Ascending aorta (tissue), 2 donors: Measurements from ENCODE around the gene RAPGEF1. TPM values are rescaled to one million over a fixed set of nuclear protein-coding genes. Genes with fewer than 3 reads are reported as not detected.

ENCODE experiments used
- DNase-seq, 2 donors: peaks; one replicate each; pipeline ENCODE4 v3.0.0-alpha.2; 2019; ENCODE audit warnings: low spot score in 2 of 2
- H3K27ac ChIP-seq, 2 donors: fragments of 200-600 bp; sonication (generic); one replicate each; pipeline ENCODE4 v1.5.1; 2016 to 2017; ENCODE audit warnings: mild to moderate bottlenecking in 1 of 2
- H3K27me3 ChIP-seq: fragments of 200-600 bp; sonication (generic); one replicate; pipeline ENCODE4 v1.5.1; 2017
- H3K36me3 ChIP-seq, 2 donors: fragments of 200-600 bp; sonication (generic); one replicate each; pipeline ENCODE4 v1.5.1; 2016
- H3K4me1 ChIP-seq, 2 donors: fragments of 200-600 bp; sonication (generic); one replicate each; pipeline ENCODE4 v1.5.1; 2016 to 2017; ENCODE audit warnings: mild to moderate bottlenecking in 1 of 2
- H3K4me3 ChIP-seq, 2 donors: fragments of 200-600 bp; sonication (generic); one replicate each; pipeline ENCODE4 v1.5.1; 2016 to 2017; ENCODE audit warnings: mild to moderate bottlenecking in 1 of 2
- H3K9me3 ChIP-seq, 2 donors: fragments of 200-600 bp; sonication (generic); one replicate each; pipeline ENCODE4 v1.5.1; 2016
- intact Hi-C: fragments of 100-400 bp; cut with DNase I; formaldehyde crosslinking; loops from one replicate; pipeline ENCODE4 v1.15.1; 2023
- total RNA-seq: library from RNA; depleted of rRNA; stranded (reverse); fragments of >200 nt; gene quantifications from one replicate; pipeline ENCODE4 v1.1.0, GENCODE V29; 2016
- TF ChIP-seq, protein P1 (sequence below), 3 experiments: fragments of 200-600 bp in 2 of 3; fragments of 450-650 bp in 1 of 3; sonication (generic) in 2 of 3; IDR thresholded peaks; one replicate each; pipeline ENCODE4 v1.5.1; 2016 to 2019; ENCODE audit warnings: antibody characterized with exemption in 3 of 3, mild to moderate bottlenecking in 1 of 3, moderate library complexity in 1 of 3

The RAPGEF1 gene
- total RNA-seq, 1 donor from 2014 or later = 95.5 TPM

DNA sequence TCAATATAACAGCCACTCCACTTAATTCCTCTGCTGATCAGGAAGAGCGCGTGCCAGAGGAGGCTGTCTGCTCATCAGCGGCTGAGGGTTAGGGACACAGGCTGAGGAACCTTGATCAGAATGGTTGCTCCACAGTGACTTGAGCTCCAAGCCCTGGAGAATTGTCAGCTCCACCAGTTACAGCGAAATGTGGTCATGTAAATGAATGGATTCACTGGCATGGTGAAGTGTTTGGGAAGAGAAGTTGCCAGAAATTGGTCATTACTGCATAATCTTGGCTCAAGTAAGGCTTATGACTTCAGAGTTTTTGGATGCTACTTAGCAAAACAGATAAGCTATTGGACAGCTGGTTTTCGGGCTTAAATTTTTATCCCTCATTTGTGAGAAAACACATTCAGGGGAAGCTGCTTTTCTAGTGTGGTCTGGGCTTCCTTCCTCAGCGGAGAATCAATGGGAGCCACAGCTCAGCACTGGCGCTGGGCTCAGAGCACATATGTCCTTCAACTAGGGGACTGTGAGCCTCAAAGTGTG lies 129.6 kb downstream of the RAPGEF1 start:
- peaks cover 12 to 27% of the 10 kb centered on the region in 2 donors for H3K36me3 ChIP-seq
- H3K4me1 ChIP-seq = peaks cover 12 to 43% of the 10 kb centered on the region in 2 donors
- peak overlapping the region; percentile 76 to 91 for H3K27ac ChIP-seq
- TF ChIP-seq, protein P1, sequence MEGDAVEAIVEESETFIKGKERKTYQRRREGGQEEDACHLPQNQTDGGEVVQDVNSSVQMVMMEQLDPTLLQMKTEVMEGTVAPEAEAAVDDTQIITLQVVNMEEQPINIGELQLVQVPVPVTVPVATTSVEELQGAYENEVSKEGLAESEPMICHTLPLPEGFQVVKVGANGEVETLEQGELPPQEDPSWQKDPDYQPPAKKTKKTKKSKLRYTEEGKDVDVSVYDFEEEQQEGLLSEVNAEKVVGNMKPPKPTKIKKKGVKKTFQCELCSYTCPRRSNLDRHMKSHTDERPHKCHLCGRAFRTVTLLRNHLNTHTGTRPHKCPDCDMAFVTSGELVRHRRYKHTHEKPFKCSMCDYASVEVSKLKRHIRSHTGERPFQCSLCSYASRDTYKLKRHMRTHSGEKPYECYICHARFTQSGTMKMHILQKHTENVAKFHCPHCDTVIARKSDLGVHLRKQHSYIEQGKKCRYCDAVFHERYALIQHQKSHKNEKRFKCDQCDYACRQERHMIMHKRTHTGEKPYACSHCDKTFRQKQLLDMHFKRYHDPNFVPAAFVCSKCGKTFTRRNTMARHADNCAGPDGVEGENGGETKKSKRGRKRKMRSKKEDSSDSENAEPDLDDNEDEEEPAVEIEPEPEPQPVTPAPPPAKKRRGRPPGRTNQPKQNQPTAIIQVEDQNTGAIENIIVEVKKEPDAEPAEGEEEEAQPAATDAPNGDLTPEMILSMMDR (IDR thresholded peaks at IDR 0.05) = no peak
- peak in 1 of 2 donors; percentile 80 for DNase-seq
- intact Hi-C loops = no loop called here
- no peaks in the 10 kb centered on the region for H3K27me3 ChIP-seq
- no peaks in the 10 kb centered on the region for H3K9me3 ChIP-seq
- no peak overlapping the region for H3K4me3 ChIP-seq

DNA sequence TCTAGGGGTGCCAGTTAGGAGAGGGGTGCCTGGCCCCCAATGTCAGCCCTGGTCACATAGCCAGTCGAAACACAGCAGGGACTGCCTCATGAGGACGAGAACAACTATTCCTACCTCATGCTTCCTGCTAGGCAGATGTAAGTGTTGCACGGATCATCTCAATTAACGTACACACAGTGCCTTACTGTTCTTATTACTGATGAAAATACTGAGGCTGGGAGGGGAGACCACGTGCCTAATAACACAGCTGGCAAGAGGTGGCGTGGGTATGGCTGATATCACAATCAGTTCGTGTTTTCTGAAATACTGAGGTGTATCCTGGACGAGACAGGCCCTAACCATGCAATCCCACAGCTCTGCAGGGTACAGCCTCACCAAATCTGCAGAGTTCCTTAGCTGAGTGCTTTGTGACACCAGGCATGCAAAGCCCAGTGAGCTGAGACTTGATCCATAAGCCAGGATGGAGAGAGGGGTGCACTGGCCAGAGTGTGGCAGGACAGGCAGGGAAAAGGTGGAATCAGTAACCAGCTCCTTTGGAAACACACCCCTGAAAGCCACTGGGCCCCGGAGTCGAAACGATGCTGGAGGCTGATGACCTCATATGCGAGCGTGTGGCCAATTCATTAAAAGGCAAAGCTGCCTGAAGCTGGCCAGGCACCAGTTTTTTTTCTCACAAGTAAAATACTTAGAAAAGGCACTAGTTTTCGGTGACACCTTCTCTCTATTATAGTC lies 130.6 kb downstream of the RAPGEF1 start:
- Histone ChIP-seq H3K36me3 (peaks cover 16 to 26% of the 10 kb centered on the region in 2 donors), H3K4me3 (peak overlapping the region in 1 of 2 donors; percentile 49), H3K27ac (peak overlapping the region; percentile 76 to 91), H3K4me1 (peaks cover 12 to 43% of the 10 kb centered on the region in 2 donors), H3K9me3 (no peaks in the 10 kb centered on the region), H3K27me3 (no peaks in the 10 kb centered on the region)
- intact Hi-C loops = loop anchor here (2.0 kb wide), 2 partner anchors 26 to 106 kb away; no protein-coding TSS in a partner anchor
- TF ChIP-seq, protein P1 (IDR thresholded peaks at IDR 0.05) = no peak
- DNase-seq = peak in 1 of 2 donors; percentile 78

DNA sequence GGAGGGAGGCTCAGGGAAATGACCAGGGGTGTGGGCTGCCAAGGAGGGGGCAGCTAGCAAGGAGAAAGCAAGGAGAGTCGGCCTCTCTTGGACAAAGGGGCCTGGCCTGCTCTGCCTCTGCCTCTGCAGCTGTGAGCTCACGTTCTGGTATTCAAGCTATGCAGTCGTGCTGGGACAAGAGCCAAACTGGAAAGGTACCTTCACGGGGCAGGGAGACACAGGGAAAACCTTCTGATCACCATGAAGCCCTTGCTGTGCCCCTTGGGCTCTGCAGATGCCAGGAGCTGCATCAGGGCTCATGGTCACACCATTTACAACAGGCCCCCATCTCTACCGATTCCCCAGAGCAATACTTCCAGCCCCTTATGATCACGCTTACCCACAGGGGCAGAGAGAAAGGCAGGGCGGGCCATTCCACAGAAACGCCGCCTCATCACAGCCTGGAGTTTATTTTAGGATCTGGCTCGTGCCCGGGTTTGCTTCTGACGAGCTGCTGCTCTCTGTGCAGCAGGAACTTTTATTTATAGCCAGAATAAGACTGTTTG lies 131.3 kb downstream of the RAPGEF1 start:
- peak overlapping the region in 1 of 2 donors; percentile 49 for H3K4me3 ChIP-seq
- no peaks in the 10 kb centered on the region for H3K27me3 ChIP-seq
- peaks cover 23 to 28% of the 10 kb centered on the region in 2 donors for H3K36me3 ChIP-seq
- no peaks in the 10 kb centered on the region for H3K9me3 ChIP-seq
- intact Hi-C loops = loop anchor here (1.0 to 2.0 kb wide), 4 partner anchors 26 to 132 kb away; partner anchors contain the start of gene RAPGEF1
- DNase-seq = peak; percentile 36 to 92
- TF ChIP-seq, protein P1 (IDR thresholded peaks at IDR 0.05) = no peak
- peaks cover 12 to 43% of the 10 kb centered on the region in 2 donors for H3K4me1 ChIP-seq
- peak overlapping the region; percentile 76 to 91 for H3K27ac ChIP-seq

DNA sequence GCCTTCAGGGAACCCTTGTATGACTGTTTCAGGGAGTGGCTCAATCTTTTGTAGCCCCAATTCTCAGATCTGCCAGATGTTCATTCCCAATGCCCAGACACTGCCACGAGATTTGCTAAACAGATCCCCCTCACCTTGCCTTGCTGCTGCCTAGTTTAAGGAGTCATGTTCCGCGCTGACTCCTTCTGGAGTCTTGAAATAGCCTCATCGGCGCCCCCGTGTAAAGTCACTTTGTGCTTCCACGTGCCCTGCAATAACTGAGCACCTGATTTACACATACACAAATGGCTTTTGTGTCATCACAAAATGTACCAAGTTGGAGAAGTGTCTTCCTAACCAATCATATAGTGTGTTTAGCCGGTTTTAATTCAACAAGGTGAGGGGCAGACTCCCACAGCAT lies 132.3 kb downstream of the RAPGEF1 start:
- H3K4me3 ChIP-seq = no peak overlapping the region
- TF ChIP-seq, protein P1 (IDR thresholded peaks at IDR 0.05) = no peak
- DNase-seq = no peak
- H3K27ac ChIP-seq = peak overlapping the region; percentile 76 to 91
- no peaks in the 10 kb centered on the region for H3K9me3 ChIP-seq
- peaks cover 12 to 43% of the 10 kb centered on the region in 2 donors for H3K4me1 ChIP-seq
- intact Hi-C loops = no loop called here
- H3K27me3 ChIP-seq = no peaks in the 10 kb centered on the region
- H3K36me3 ChIP-seq = peaks cover 25 to 29% of the 10 kb centered on the region in 2 donors

DNA sequence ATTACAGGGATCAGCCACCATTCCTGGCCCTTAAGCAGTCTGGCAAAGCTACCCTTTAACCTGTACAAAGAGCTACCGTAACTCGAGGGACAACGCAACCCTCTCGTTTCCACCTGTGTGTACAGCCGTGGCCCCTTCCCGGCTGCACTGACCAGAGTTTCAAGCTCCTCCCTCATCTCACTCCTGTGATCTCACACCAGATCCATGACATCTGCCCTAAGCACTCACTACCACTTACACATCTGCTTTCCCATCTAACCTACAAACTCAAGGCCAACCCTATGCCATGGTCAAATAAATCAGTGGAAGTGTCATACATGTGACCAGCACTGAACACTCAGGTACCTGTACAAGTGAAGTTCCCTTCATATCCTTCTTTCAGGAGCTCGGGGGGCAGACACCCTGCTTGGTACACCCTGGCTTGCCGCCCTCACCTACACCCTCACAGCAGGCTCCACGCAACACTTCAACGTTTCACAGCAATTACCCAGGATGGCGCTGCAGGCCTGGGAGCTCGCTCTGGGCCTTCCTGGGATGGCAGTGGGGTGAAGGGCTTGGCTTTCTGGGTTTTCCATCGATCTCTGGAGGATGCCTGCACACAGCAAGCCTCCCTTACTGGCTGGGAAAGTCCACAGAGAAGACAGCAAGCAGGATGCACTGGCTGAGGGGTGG lies 132.8 kb downstream of the RAPGEF1 start:
- no peaks in the 10 kb centered on the region for H3K9me3 ChIP-seq
- intact Hi-C loops = no loop called here
- H3K4me3 ChIP-seq = no peak overlapping the region
- no peaks in the 10 kb centered on the region for H3K27me3 ChIP-seq
- TF ChIP-seq, protein P1 (IDR thresholded peaks at IDR 0.05) = no peak
- peak overlapping the region; percentile 76 to 91 for H3K27ac ChIP-seq
- peaks cover 12 to 43% of the 10 kb centered on the region in 2 donors for H3K4me1 ChIP-seq
- H3K36me3 ChIP-seq = peaks cover 27 to 33% of the 10 kb centered on the region in 2 donors
- no peak for DNase-seq
